Stimulated activated CD8-positive, alpha-beta memory T cell treated with anti-CD3 and anti-CD28 coated beads, Interleukin-7, amount 100 ng/mL, for 48 hours (primary cell): ENCODE measurements around the gene ITGB1.

Experiments used
- DNase-seq, 2 donors: peaks; one replicate each; pipeline ENCODE4 v3.0.0-alpha.2; 2020; ENCODE audit warnings: low read depth in 1 of 2; ENCODE audit errors: extremely low read depth in 1 of 2

The ITGB1 gene

GRCh38 chr10:32955790-32956189 is 2.2 kb downstream of the ITGB1 start:
- DNase-seq, result no peak

- DNase-seq, result no peak
Measured at GRCh38 chr10:32955299-32955772, 2.7 kb downstream of the ITGB1 start.

- no peak for DNase-seq
Measured at GRCh38 chr10:32954545-32955298, 3.3 kb downstream of the ITGB1 start.

- no peak for DNase-seq
Measured at GRCh38 chr10:32954080-32954479, 4.0 kb downstream of the ITGB1 start.

GRCh38 chr10:32953277-32953927 is 4.6 kb downstream of the ITGB1 start:
- DNase-seq, result no peak

GRCh38 chr10:32952541-32953276 is 5.3 kb downstream of the ITGB1 start:
- no peak for DNase-seq

GRCh38 chr10:32952094-32952493 is 5.9 kb downstream of the ITGB1 start:
- no peak for DNase-seq

GRCh38 chr10:32951111-32951510 is 6.9 kb downstream of the ITGB1 start:
- no peak for DNase-seq

GRCh38 chr10:32950591-32951108 is 7.4 kb downstream of the ITGB1 start:
- DNase-seq, result no peak

- DNase-seq, result no peak
Measured at GRCh38 chr10:32949221-32949678, 8.8 kb downstream of the ITGB1 start.

GRCh38 chr10:32948451-32948850 is 9.6 kb downstream of the ITGB1 start:
- DNase-seq, result no peak

GRCh38 chr10:32947586-32947985 is 10.4 kb downstream of the ITGB1 start:
- no peak for DNase-seq

- DNase-seq, result no peak
Measured at GRCh38 chr10:32946108-32946507, 11.9 kb downstream of the ITGB1 start.

GRCh38 chr10:32943854-32944661 is 14.0 kb downstream of the ITGB1 start:
- no peak for DNase-seq

- no peak for DNase-seq
Measured at GRCh38 chr10:32943395-32943794, 14.6 kb downstream of the ITGB1 start.

GRCh38 chr10:32942081-32942480 is 15.9 kb downstream of the ITGB1 start:
- no peak for DNase-seq

- DNase-seq, result no peak
Measured at GRCh38 chr10:32941357-32941756, 16.7 kb downstream of the ITGB1 start.

GRCh38 chr10:32940321-32941301 is 17.4 kb downstream of the ITGB1 start:
- DNase-seq, result no peak
